T-helper 1 cell treated with Interleukin-12 subunit alpha and Interleukin-12 subunit beta and Interleukin-4 antibody, amounts not matched to agents 30 ng/mL and 1 ng/mL, for 36 hours (primary cell): ENCODE measurements around the gene PPFIA1. TPM values are rescaled to one million over a fixed set of nuclear protein-coding genes. Genes with fewer than 3 reads are reported as not detected.
"Not testable (repeated sequence)": the region's sequence is repeated elsewhere in the genome, so short reads cannot be mapped to it uniquely, and the experiment has no call there.

Experiments used
- intact Hi-C: fragments of 100-400 bp; cut with micrococcal nuclease; formaldehyde crosslinking; loops from one replicate; pipeline ENCODE4 v1.15.1; 2024
- total RNA-seq: library from RNA; stranded (reverse); gene quantifications from 2 replicates; pipeline ENCODE4 v1.2.3, GENCODE V29; 2022

PPFIA1 gene
- total RNA-seq, 1 donor from 2014 or later = 42.1 TPM

DNA sequence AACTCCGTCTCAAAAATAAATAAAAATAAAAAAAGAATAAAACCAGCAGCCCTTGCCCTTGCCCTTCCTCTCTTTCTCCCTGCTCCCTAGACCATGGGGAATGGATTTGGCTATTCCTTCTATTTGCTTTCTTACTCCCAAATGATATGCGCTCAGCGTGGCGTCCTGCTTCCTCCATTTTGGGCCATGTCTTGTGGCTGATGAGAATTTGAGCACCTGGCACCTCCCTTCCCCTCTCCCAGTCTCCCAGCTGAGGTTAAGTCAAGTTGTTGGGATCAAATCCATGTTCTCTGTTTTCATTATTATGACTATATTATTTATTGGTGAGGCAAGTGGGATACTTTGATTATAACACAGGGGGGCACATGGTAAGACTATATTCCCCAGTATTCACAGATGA is 117.1 kb downstream of the PPFIA1 start:
- intact Hi-C loops = no loop called here

DNA sequence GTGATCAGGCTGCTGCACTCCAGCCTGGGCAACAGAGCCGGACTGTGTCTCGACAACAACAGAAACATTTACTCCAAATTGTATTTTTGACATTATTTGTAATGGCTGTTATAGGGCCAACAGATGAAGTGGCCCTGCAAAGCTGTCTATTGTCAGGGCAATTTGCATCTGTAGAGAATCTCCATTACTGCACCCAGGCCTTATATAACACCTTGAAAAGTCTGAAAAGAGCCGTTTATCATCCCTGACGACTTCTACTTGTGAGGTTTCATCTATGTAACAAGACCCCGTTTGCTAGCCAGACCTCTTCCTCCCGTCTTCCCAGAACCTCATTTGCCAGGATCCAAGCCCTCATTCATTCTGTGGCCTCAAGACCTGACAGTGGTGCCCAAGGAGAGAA is 118.7 kb downstream of the PPFIA1 start:
- intact Hi-C loops = no loop called here

DNA sequence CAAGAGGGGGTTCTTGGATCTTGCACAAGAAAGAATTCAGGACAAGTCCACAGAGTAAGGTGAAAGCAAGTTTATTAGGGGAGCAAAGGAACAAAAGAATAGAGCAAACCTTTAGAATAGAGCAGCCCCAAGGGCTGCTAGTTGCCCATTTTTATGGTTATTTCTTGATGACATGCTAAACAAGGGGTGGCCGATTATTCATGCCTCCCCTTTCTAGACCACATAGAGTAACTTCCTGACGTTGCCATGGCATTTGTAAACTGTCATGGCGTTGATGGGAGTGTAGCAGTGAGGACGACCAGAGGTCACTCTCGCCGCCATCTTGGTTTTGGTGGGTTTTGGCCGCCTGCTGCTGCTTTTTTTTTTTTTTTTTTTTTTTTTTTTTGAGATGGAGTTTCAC is 120.4 kb downstream of the PPFIA1 start:
- intact Hi-C loops = not testable (repeated sequence)

DNA sequence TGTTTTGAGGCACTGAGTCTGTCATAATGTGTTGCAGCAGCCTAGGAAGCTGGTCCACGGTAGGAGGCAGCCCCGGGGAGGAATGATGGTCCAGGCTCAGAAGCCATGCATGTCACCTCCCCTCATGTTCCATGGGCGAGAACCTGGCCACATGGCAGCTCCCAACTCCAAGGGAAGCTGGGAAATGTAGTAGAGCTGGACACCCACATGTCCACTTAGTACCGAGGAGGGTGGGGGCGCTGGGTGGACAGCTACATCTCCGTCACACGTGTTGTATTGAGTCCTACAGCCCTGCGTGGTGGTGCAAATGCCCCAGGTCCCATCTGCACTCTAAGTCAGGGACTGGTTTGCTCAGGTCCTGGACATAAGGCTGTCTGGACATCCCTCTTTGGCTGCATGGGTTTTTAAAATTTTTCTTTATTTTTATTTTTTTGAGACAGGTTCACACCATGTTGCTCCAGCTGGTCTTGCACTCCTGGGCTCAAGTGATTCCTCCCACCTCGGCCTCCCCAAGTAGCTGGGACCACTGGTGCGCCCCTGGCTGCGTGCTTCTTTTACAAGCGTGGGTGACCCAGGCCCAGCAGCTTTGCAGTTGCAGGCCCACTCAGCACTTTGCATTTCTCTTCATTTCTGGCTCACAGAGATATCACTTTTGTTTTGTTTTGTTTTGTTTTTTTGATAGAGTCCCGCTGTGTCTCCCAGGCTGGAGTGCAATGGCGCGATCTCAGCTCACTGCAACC is 123.9 kb downstream of the PPFIA1 start:
- intact Hi-C loops = no loop called here

DNA sequence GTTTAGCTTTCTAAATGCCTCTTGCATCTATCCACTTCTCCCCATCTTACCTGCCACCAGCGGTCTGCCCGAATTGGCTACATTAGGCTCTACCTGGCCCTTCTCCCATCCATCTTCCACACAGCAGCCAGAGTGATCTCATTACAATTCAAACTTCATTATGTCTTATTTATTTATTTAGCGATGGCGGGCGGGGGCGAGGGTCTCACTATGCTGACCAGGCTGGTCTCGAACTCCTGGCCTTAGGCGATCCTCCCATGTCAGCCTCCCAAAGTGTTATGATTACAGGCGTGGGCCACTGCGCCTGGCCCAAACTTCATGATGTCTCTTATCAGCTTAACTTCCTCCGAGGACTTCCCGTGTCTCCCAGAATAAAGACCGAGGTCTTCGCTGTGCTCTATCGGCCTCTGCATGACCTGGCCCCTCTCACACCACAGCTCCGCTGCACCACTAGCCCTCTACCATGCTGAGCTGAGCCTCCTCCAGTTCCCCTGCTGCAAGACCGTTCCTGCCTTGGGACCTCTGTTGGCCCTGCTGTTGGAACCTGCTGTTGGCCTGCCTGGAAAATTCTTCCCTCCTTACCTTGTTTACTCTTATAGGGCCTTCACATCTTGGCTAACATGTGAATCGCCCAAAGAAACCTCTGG is 127.0 kb downstream of the PPFIA1 start:
- intact Hi-C loops = no loop called here

DNA sequence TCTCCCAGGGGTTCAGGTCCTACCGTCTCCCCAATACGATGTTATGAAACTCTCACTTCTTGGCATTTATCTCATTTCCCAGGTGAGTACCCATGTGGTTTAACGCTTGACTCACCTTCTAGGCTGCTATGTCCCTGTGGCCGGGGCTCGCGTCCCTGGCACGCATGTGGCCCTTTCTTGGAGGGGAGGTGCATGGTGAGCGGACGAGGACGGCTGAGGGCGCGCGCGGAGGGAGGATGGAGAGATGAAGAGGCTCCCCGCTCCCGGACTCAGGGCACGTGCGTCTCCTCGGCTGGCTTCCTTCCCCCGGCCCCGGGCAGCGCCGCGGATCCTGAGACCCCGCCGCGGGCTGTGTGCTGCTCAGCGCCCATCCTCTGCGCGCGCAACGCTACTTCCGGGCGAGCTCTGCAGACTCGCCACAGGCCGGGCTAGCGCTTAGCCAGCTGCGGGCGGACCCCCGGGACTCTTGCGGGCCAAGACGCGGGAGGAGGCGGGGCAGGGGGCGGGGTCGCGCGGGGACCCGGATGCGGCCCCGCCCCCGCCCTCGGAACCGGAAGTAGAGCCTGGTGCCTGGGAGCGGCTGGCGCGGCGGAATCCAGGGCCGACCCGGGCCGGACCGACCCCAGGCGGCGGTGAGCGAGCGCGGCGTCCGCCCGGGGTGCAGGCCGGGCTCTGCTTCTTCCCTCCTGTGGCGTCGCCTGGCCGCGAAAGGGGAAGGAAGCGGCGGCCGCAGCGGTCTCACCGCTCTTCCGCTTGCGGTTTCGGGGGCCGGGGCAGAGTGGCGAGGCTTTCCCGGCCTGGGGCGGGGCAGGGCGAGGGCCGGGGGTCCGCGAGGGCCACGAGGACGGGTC is 127.7 kb downstream of the PPFIA1 start, which contains the start of gene CTTN:
Gene CTTN (plus strand): TSS at position 547 of the 851 bp plus-strand sequence. CDS start 8,769 bp downstream, outside the sequence.
- intact Hi-C loops = loop anchor here (1.0 to 2.0 kb wide), 3 partner anchors 33 to 193 kb away; partner anchors contain the start of gene PPFIA1

DNA sequence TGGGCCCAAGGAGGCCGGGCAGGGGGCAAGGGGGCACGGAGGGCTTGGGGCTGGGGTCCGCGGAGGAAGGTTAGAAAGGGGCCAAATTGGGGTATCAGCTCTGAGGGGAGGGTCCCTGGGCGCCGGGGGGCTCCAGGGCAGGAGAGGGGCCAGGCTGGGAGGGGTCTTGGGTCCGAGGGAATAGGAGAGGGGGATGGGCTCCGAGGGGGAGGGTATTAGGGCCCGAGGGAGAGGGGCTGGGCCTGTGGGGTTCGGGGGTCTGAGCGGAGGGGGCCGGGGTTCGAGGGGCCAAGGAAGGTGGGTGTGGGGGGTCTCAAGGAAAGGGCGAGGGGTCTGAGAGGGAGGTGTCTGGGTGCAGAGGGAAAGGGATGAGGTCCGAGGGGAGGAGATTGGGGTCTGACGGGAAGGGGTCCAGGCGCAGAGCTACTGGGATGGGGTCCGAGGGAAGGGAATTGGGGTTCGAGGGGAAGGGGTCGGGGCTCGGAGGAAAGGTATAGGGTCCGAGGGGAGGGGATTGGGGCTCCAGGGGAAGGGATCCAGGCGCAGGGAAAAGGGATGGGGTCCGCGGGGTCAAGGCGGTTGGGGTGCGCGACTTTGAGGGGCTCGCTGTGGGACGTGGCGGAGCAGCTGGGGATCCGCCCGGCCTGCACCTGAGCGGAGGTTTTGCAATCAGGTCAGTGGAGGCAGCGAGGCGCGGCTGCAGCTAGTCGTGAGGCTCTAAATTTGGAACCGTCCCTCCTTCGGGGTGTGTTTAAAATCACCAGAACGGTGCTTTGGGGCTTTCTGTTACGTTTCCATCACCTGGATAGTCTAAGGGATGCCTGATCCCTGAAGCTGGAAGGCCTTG is 128.6 kb downstream of the PPFIA1 start:
- intact Hi-C loops = loop anchor here (1.0 to 2.0 kb wide), 3 partner anchors 34 to 194 kb away; partner anchors contain the start of gene PPFIA1

DNA sequence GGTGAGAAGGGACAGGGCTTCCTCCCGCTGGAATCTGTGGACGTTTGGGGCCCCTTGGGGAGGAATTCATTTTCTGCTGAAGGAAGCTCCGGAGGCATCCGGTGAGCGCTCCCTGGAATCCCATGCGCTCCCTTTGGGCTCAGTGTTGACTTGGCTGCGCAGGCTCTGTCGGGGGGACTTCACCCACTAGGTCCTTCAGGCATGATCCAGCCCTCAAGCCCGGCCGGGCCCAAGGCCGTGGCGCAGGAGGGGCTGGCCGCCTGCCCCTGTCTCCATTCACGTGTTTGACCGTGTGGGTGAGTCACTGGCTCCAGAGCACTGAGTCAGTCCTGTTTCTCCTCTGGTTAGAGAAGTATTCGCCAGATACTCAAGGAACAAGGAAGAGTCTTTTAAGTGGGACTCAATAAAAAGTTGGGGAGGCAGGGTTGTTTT is 129.2 kb downstream of the PPFIA1 start:
- intact Hi-C loops = loop anchor here (2.0 kb wide), 1 partner anchor 195 kb away; no protein-coding TSS in a partner anchor

DNA sequence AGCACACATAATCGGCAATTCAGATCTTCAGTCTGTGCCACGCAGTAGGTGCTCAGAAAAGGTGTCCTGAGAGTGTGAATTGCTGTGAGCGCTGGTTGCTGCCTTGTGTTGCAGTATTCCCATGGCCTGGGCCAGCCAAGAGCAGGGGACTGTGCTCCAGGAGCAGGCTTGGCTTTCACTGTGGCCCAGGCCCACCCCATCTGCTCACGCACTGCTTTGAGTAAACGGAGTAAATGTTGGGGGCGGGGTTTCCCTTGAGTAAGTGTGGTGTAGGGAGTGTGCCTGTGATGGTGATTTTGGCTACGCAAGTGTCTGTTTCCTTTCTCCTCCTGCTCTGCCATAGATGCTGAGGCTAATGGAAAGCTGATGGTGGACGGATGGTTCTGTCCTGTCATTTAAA is 130.2 kb downstream of the PPFIA1 start:
- intact Hi-C loops = no loop called here

DNA sequence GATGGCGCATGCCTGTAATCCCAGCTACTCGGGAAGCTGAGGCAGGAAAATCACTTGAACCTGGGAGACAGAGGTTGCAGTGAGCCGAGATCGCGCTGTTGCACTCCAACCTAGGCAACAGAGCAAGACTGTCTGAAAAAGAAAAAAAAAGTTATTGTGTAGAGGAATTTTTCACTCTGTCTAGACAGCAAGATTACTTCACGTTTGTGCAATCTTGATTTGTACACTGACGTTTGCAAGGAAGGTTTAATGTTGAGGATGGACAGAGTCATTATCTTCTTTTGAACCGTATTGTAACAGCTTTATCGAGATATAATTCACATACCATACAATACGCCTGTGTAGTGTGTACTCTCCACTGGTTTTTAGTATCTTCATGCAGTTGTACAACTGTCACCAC is 131.5 kb downstream of the PPFIA1 start:
- intact Hi-C loops = no loop called here

DNA sequence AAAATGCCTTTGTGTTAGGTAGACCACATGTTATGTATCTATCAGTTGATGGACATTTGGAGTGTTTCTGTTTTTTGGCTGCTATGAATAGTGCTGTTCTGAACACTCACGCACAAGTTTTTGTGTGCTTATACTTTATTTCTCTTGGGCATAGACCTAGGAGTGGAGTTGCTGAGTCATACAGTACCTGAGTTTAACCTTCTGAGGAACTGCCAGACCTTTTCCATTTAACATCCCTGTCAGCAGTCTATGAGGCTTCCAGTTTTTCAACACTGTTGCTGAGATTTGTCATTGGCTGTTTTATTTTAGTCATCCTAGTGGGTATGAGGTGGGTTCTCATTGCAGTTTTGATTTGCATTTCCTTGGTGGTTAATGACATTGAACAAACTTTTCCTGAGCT is 132.2 kb downstream of the PPFIA1 start:
- intact Hi-C loops = no loop called here

DNA sequence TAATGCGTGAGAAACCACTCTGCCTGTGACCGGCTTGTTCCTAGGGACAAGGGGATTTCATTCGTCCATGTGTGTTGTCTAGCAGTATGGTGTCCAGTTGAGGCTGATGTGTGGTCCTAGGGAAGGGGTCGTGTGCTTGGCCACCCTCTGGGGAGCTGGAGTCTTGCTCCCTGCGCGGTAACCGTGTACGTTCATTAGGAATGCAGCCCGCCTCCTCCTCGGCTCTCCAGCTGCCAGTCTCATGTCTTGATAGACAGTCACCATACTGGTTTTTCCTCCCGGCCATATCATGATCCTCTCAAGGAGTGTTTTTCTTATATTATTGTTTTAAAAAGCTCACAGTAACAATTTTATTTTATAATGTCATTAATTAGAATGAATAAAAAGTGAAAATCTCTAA is 133.8 kb downstream of the PPFIA1 start:
- intact Hi-C loops = no loop called here

DNA sequence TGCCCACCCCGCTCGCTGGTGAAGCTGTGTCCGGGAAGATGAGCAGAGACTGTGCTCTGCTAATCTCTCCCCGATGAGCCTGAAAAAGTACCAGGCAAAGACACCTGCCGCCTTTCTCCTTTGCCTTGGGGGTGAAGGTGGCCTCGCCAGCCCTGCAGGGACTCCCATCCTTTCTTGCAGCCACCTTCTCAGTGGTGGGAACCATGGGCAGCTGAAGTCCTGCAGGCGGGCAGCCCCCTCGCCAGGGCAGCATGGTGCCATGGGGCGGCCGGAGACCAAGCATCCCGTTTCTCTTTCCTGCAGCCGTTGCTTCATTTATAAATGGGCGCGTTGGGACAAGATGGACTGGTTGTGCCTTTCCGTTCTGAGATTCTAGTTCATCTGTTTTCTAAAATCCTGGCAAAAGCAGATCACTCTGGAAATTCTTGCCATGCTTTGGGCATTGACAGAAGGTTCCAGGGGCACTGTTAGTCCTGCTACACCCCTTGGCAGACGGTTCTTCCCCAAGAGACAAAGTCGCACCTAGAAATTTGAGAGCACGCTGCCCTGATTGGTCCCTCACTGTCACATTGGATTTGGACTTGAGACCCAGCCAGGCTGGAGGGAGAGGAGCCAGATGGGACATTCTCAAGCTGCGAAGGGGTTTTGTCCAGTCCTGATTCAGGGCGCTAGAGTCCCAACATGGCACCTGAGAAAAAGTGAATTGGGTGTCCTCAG is 135.3 kb downstream of the PPFIA1 start:
- intact Hi-C loops = no loop called here

DNA sequence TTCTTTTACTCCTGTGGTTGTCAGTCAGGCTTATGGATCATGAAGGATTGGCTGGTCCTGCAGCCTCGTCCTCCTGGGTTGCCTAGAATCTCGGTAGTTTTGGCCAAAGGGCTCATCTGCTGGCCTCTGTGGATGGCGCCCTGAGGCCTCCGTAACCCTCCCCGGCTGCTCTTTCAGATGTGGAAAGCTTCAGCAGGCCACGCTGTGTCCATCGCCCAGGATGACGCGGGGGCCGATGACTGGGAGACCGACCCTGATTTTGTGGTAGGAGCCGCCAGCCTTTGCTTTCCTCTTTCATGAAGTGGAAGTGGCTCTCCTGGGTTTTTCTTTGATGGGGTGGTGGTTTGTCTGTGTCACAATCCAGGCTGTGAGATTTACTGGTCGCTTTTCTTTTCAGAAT is 136.6 kb downstream of the PPFIA1 start:
- intact Hi-C loops = no loop called here

DNA sequence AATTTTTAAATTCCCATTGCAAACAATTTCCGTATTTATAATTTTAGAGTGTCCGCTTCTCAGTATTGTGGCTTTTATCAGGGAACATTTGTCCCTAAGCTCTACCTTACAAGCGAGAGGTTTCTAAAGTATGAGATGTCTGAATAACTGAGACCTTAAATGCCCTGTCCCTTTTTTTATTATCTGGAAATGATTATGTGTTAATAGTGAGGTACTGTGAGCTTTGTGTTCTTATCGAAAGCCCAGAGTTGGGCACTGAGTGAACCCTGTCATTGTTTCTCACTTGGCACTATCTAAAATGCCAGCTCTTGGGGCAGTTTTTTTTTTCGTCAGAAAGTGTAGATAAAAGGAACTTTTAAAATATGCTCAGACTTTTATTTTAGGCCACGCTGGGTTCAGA is 137.3 kb downstream of the PPFIA1 start:
- intact Hi-C loops = no loop called here

DNA sequence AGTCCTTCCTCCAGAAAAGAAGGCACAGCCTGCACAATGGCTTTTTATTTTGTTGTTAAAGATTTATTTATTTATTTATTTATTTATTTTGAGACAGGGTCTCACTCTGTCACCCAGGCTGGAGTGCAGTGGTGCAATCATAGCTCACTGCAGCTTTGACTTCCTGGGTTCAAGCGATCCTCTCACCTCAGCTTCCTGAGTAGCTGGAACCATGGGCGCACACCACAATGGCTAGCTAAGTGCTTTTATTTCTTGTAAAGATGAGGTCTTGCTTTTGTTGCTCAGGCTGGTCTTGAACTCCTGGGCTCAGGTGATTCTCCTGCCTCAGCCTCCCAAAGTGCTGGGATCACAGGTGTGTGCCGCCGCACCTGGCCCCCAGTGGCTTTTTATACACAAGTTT is 137.8 kb downstream of the PPFIA1 start:
- intact Hi-C loops = not testable (repeated sequence)

DNA sequence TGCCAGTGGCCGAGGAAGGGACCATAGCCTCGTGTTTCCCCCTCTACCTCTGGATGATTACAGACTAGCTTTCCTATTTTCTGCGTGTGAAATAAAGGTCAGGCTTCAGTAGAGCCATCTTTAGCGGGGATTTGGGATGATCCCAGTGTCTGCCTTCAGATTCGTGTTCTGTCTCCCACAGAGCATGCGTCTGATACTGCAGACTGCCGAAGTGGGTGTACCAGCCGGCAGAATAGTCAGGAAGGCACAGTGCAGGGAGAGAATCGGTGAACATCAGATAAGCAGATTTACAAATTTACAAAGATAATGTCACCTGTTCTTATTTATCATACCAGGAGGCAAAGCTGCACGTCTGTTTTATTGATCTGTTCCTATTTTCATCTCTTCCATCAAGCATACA is 138.9 kb downstream of the PPFIA1 start:
- intact Hi-C loops = no loop called here

DNA sequence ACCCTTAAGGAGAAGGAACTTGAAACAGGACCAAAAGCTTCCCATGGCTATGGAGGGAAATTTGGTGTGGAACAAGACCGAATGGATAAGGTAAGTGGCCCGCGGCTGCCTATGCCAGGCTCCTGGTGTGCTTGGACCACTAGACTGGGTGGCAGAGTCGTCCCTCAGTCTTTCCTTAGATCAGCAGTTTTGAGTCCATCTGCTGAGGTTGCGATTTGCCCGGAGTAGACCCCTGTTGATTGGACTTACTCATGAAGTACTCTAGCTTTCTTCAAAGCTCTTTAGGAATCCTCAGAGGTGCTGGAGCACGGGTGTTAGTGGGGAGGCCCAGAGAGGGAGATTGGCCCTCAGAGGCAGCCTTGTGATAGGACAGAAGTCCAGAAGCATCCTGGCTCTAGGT is 139.4 kb downstream of the PPFIA1 start:
- intact Hi-C loops = no loop called here

DNA sequence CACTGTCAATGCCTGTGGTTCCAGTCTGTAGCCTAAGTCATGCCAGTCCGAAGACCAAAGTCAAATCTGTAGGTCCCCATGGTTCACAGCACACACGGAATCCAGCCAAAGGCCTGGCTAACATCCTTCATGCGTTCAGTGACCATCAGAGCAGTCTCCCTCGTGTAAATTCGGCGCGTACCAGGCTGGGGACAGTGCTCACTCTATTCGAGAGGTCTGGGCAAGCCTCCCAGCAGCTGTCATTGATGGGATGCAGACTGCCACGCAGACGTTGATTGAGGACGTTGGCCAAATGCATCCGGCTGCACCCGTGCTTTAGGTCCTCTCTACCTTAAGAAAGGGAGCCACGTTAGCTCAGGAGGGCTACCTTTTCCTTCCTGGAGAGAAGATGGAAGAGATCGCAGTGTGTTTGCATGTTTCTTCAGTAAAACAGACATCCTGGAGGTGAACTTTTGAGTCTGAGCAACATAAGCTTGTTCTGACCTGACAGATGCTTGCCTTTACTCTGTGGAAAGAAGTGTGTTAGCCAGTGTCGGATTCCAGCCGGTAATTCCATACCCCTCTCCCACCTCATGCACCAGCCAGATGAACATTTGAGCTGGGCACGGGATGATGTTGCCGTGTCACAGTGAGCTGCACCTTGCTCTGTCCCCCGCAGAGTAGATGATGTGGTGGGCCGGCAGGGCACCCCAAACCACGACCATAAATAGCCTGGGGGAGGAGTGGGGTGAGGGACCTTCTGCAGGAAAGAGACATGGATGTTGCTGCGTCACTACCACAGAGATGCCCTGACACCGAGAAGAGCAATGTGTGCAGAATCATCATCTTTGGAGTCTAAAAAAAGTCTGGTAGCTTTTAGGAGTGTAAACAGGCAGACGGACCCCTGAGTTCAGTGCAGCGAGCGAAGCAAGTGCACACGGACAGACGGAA is 140.1 kb downstream of the PPFIA1 start:
- intact Hi-C loops = no loop called here
